DOHH2 (cell line): ENCODE measurements around the gene RUSC1.

ENCODE experiments used
- H3F3A ChIP-seq: fragments of 200-600 bp; sonication (generic), shearing (Covaris generic); 2 replicates; pipeline ENCODE4 v1.6.0; 2016; ENCODE audit warnings: antibody characterized with exemption, mild to moderate bottlenecking; ENCODE audit not compliant: control insufficient read depth, insufficient read depth
- H3K27ac ChIP-seq: fragments of 200-600 bp; sonication (generic); 2 replicates; pipeline ENCODE4 v1.5.1; 2014; ENCODE audit warnings: low read depth, mild to moderate bottlenecking, low read length, moderate library complexity
- H3K27me3 ChIP-seq: fragments of 200-600 bp; sonication (generic); 2 replicates; pipeline ENCODE4 v1.6.1; 2014; ENCODE audit warnings: mild to moderate bottlenecking, low read length, mixed read lengths; ENCODE audit not compliant: control insufficient read depth
- H3K36me3 ChIP-seq: fragments of 200-600 bp; sonication (generic); 2 replicates; pipeline ENCODE4 v1.6.1; 2014; ENCODE audit warnings: mild to moderate bottlenecking, low read length, moderate library complexity, mixed read lengths; ENCODE audit not compliant: control insufficient read depth
- H3K4me1 ChIP-seq: fragments of 200-600 bp; sonication (generic); 2 replicates; pipeline ENCODE4 v1.6.1; 2014; ENCODE audit warnings: mild to moderate bottlenecking, low read length, mixed read lengths; ENCODE audit not compliant: control insufficient read depth
- H3K4me2 ChIP-seq: fragments of 200-600 bp; sonication (generic); 2 replicates; pipeline ENCODE4 v1.6.0; 2014; ENCODE audit warnings: mild to moderate bottlenecking, low read length, moderate library complexity
- H3K4me3 ChIP-seq: fragments of 200-600 bp; sonication (generic); 2 replicates; pipeline ENCODE4 v1.5.1; 2014; ENCODE audit warnings: mild to moderate bottlenecking, low read length, mixed read lengths
- H3K79me2 ChIP-seq: fragments of 200-600 bp; sonication (generic); 2 replicates; pipeline ENCODE4 v1.6.1; 2014; ENCODE audit warnings: mild to moderate bottlenecking, low read length, mixed read lengths; ENCODE audit not compliant: control insufficient read depth
- H3K9me2 ChIP-seq: fragments of 200-600 bp; sonication (generic); replicated peaks from 2 replicates; pipeline ENCODE4 v1.6.1; 2014; ENCODE audit warnings: mild to moderate bottlenecking, low read length, mixed read lengths; ENCODE audit not compliant: control insufficient read depth
- H3K9me3 ChIP-seq: fragments of 200-600 bp; sonication (generic); 2 replicates; pipeline ENCODE4 v1.6.1; 2014; ENCODE audit warnings: antibody characterized with exemption, low read length, mixed read lengths; ENCODE audit not compliant: control insufficient read depth, insufficient read depth
- H4K20me1 ChIP-seq: fragments of 200-600 bp; sonication (generic); 2 replicates; pipeline ENCODE4 v1.6.0; 2014; ENCODE audit warnings: low read depth, mild to moderate bottlenecking, antibody characterized with exemption, low read length, moderate library complexity; ENCODE audit not compliant: control insufficient read depth, insufficient read depth
- CTCF ChIP-seq: fragments of 200-600 bp; sonication (generic); IDR thresholded peaks from one replicate; pipeline ENCODE4 v1.5.1; 2014; ENCODE audit warnings: antibody characterized with exemption, mild to moderate bottlenecking, low read depth, low read length; ENCODE audit not compliant: poor library complexity, severe bottlenecking
- EZH2phosphoT487 ChIP-seq: fragments of 200-600 bp; sonication (generic); IDR thresholded peaks from 2 replicates; pipeline ENCODE4 v1.6.1; 2017; ENCODE audit warnings: borderline replicate concordance, mild to moderate bottlenecking, antibody characterized with exemption, low read length, moderate library complexity, mixed read lengths

The RUSC1 gene

DNA sequence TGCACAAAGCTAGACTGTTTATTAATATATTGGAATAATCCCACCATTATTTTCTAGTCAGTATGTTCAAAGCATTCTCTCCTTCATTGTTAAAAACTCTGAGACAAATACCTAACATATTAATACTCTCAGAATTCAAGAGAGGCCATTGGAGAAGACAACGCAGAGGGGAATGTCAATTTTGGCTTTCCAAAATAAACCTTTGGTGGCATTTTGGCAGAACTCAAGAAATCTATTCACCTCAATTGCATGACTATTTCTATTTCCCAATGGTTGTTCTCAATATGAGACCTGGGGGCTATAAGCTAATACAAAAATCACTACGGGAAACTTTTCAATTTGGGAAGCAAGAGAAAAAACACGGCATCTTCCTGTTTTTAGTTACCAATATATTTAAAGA is 58.5 kb downstream of the RUSC1 start:
- no peaks in the 10 kb centered on the region for H3K9me3 ChIP-seq
- no peaks in the 10 kb centered on the region for H4K20me1 ChIP-seq
- no peaks in the 10 kb centered on the region for H3K9me2 ChIP-seq
- H3F3A ChIP-seq, result peaks cover 4% of the 10 kb centered on the region
- H3K27ac ChIP-seq, result no peak overlapping the region
- no peaks in the 10 kb centered on the region for H3K27me3 ChIP-seq
- TF ChIP-seq CTCF (no peak), EZH2phosphoT487 (no peak)
- H3K4me1 ChIP-seq, result peaks cover 11% of the 10 kb centered on the region
- no peaks in the 10 kb centered on the region for H3K79me2 ChIP-seq
- H3K36me3 ChIP-seq, result peaks cover 48% of the 10 kb centered on the region
- H3K4me2 ChIP-seq, result peak overlapping the region; percentile 46
- no peak overlapping the region for H3K4me3 ChIP-seq

GRCh38 chr1:155379631-155380090 is 59.0 kb downstream of the RUSC1 start:
- peaks cover 44% of the 10 kb centered on the region for H3K36me3 ChIP-seq

More at GRCh38 chr1:155379631-155380090, 59.0 kb downstream of the RUSC1 start:
- Histone ChIP-seq H3K4me2 (peak overlapping the region; percentile 46), H3K27ac (no peak overlapping the region), H3K4me3 (no peak overlapping the region), H3K27me3 (no peaks in the 10 kb centered on the region), H3K4me1 (peaks cover 11% of the 10 kb centered on the region), H3K9me2 (no peaks in the 10 kb centered on the region), H3K79me2 (no peaks in the 10 kb centered on the region), H3K9me3 (no peaks in the 10 kb centered on the region), H4K20me1 (no peaks in the 10 kb centered on the region), H3F3A (peaks cover 4% of the 10 kb centered on the region)
- no peak for TF ChIP-seq EZH2phosphoT487
- TF ChIP-seq CTCF, result no peak
